MM.1S (cell line): ENCODE results near the gene FANCE.

ENCODE experiments used
- EZH2 ChIP-seq: fragments of 300-600 bp; sonication (generic); optimal IDR thresholded peaks from 2 replicates; pipeline ENCODE3; 2017; ENCODE audit warnings: low read depth, mild to moderate bottlenecking, antibody characterized with exemption, low read length, mixed read lengths
- EZH2phosphoT487 ChIP-seq: fragments of 300-600 bp; sonication (generic); IDR thresholded peaks from 2 replicates; pipeline ENCODE4 v1.6.1; 2018; ENCODE audit warnings: antibody characterized with exemption, low read length
- TF ChIP-seq, protein P1 (sequence below): fragments of 300-600 bp; sonication (generic); IDR thresholded peaks from 2 replicates; pipeline ENCODE4 v1.5.1; 2016; ENCODE audit warnings: antibody characterized with exemption, low read length, mixed read lengths

DNA sequence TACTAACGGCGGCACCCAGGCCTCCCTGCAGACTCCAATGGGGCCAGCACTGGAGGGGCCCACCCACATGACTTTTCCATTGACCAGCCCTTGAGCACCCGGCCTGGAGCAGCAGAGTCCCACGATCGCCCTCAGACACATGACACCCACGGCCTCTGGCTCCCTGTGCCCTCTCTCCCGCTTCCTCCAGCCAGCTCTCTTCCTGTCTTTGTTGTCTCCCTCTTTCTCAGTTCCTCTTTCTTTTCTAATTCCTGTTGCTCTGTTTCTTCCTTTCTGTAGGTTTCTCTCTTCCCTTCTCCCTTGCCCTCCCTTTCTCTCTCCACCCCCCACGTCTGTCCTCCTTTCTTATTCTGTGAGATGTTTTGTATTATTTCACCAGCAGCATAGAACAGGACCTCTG lies 26.1 kb upstream of the FANCE start:
- TF ChIP-seq, protein P1, sequence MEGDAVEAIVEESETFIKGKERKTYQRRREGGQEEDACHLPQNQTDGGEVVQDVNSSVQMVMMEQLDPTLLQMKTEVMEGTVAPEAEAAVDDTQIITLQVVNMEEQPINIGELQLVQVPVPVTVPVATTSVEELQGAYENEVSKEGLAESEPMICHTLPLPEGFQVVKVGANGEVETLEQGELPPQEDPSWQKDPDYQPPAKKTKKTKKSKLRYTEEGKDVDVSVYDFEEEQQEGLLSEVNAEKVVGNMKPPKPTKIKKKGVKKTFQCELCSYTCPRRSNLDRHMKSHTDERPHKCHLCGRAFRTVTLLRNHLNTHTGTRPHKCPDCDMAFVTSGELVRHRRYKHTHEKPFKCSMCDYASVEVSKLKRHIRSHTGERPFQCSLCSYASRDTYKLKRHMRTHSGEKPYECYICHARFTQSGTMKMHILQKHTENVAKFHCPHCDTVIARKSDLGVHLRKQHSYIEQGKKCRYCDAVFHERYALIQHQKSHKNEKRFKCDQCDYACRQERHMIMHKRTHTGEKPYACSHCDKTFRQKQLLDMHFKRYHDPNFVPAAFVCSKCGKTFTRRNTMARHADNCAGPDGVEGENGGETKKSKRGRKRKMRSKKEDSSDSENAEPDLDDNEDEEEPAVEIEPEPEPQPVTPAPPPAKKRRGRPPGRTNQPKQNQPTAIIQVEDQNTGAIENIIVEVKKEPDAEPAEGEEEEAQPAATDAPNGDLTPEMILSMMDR = no peak
- TF ChIP-seq EZH2 (no peak), EZH2phosphoT487 (no peak)
